HS-27A (cell line): Measurements from ENCODE around the gene GUCA2B.

Source experiments
- DNase-seq: peaks from one replicate; pipeline ENCODE4 v3.0.0-alpha.2; 2012; ENCODE audit warnings: low read depth, missing footprints

Gene GUCA2B

GRCh38 chr1:42142894-42143675, 10.1 kb upstream of the GUCA2B start:
- DNase-seq: no peak

- no peak for DNase-seq
Observed at GRCh38 chr1:42143896-42144710, 9.1 kb upstream of the GUCA2B start.

GRCh38 chr1:42144711-42145388, 8.4 kb upstream of the GUCA2B start:
- no peak for DNase-seq

- DNase-seq: no peak
Observed at GRCh38 chr1:42145389-42145716, 7.9 kb upstream of the GUCA2B start.

- DNase-seq: no peak
Observed at GRCh38 chr1:42145764-42146625, 7.2 kb upstream of the GUCA2B start.

- DNase-seq: peak; percentile 24
Observed at GRCh38 chr1:42146626-42147320, 6.4 kb upstream of the GUCA2B start.

- no peak for DNase-seq
Observed at GRCh38 chr1:42148166-42148565, 5.0 kb upstream of the GUCA2B start.

GRCh38 chr1:42150651-42151050, 2.6 kb upstream of the GUCA2B start:
- DNase-seq: no peak

- DNase-seq: no peak
Observed at GRCh38 chr1:42152119-42152518, 1.1 kb upstream of the GUCA2B start.

- no peak for DNase-seq
Observed at GRCh38 chr1:42153624-42154023, 414 bp downstream of the GUCA2B start.

GRCh38 chr1:42154685-42155084, 1.5 kb downstream of the GUCA2B start:
- no peak for DNase-seq

- no peak for DNase-seq
Observed at GRCh38 chr1:42155362-42155761, 2.2 kb downstream of the GUCA2B start.

GRCh38 chr1:42157667-42158066, 4.5 kb downstream of the GUCA2B start:
- DNase-seq: no peak

GRCh38 chr1:42158189-42158588, 5.0 kb downstream of the GUCA2B start:
- peak; percentile 41 for DNase-seq

GRCh38 chr1:42162181-42162580, 9.0 kb downstream of the GUCA2B start:
- no peak for DNase-seq

GRCh38 chr1:42163114-42163513, 9.9 kb downstream of the GUCA2B start:
- no peak for DNase-seq

GRCh38 chr1:42163536-42164503, 10.6 kb downstream of the GUCA2B start:
- no peak for DNase-seq

GRCh38 chr1:42164551-42165420, 11.6 kb downstream of the GUCA2B start, which contains the start of gene GUCA2A:
Gene GUCA2A, minus strand, starts transcription at chr1:42164745. Its CDS starts 33 bp downstream, at chr1:42164712.
- no peak for DNase-seq
